DMS53 (cell line): ENCODE measurements around the gene NUPR1.
A peak's percentile ranks its signal among the peaks of the same experiment; 100 is the strongest.
"Not testable (repeated sequence)": the region's sequence is repeated elsewhere in the genome, so short reads cannot be mapped to it uniquely, and the experiment has no call there.

Experiments
- DNase-seq: peaks from one replicate; lab custom pipeline; 2025; lab: John Stamatoyannopoulos, UW

The NUPR1 gene

GRCh38 chr16:28554634-28555423 is 16.1 kb upstream of the NUPR1 start:
- peak; percentile 29 for DNase-seq

- DNase-seq, result peak; percentile 92
Observed at GRCh38 chr16:28553776-28554633, 15.2 kb upstream of the NUPR1 start, which contains the start of gene SGF29. TSS of gene SGF29 (plus strand) at chr16:28553920. CDS start at chr16:28581070, 27,150 bp downstream.

- DNase-seq, result peak; percentile 65
Observed at GRCh38 chr16:28549301-28549899, 10.6 kb upstream of the NUPR1 start.

GRCh38 chr16:28548306-28548802 is 9.6 kb upstream of the NUPR1 start:
- no peak for DNase-seq

DNA sequence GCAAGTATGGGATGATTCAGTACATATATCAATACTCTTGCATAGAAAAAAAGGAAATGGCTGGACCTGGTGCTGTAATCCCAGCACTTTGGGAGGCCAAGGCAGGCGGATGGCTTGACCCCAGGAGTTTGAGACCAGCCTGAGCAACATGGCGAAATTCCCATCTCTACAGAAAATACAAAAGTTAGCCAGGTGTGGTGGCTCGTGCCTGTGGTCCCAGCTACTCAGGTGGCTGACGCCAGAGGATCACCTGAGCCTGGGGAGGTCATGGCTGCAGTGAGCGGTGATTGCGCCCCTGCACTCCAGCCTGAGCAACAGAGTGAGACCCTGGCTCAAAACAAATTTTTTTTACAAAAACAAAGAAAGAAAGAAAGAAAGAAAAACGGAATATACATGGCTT is 7.9 kb upstream of the NUPR1 start:
- no peak for DNase-seq

- DNase-seq, result not testable (repeated sequence)
Observed at GRCh38 chr16:28545964-28546363, 7.2 kb upstream of the NUPR1 start.

DNA sequence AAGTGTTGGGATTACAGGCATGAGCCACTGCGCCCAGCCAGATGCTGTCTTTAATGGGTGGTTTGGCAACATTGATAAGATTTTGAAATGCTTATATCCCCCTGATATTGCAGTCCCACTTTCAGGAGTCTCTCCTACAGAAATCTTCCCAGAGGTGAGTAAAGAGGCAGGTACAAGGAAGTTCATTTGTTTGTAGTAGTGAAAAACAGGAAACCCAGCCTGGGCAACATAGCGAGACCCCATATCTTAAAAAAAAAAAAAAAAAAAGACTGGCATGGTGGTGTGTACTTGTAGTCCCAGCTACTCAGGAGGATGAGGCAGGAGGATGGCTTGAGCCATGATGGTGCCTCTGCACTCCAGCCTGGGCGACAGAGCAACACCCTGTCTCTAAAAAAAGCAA is 6.2 kb upstream of the NUPR1 start:
- DNase-seq, result no peak

- peak; percentile 73 for DNase-seq
Observed at GRCh38 chr16:28543072-28543471, 4.3 kb upstream of the NUPR1 start.

- peak; percentile 13 for DNase-seq
Observed at GRCh38 chr16:28542646-28543045, 3.9 kb upstream of the NUPR1 start.

DNA sequence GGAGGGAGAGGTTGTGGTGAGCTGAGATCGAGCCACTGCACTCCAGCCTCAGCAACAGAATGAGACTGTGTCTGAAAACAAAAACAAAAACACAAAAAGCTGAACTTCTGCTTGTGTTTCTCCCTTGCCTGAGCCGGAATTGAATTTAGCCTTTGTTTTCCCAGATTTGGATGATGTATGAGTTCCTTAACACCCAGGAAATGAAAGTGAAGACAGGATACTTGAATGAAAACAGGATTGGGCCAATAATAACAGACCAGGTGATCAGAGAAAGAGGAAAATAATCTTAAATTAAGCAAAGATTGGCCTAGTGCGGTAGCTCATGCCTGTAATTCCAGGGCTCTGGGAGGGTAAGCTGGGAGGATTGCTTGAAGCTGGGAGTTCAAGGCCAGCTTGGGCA is 1.6 kb upstream of the NUPR1 start:
- no peak for DNase-seq

GRCh38 chr16:28537964-28538732 is 626 bp downstream of the NUPR1 start:
- no peak for DNase-seq

- DNase-seq, result no peak
Observed at GRCh38 chr16:28537076-28537475, 1.7 kb downstream of the NUPR1 start.

GRCh38 chr16:28534542-28535373 is 4.0 kb downstream of the NUPR1 start:
- DNase-seq, result no peak

- DNase-seq, result peak; percentile 26
Observed at GRCh38 chr16:28532940-28533647, 5.7 kb downstream of the NUPR1 start.

GRCh38 chr16:28531777-28532744 is 6.7 kb downstream of the NUPR1 start:
- no peak for DNase-seq

DNA sequence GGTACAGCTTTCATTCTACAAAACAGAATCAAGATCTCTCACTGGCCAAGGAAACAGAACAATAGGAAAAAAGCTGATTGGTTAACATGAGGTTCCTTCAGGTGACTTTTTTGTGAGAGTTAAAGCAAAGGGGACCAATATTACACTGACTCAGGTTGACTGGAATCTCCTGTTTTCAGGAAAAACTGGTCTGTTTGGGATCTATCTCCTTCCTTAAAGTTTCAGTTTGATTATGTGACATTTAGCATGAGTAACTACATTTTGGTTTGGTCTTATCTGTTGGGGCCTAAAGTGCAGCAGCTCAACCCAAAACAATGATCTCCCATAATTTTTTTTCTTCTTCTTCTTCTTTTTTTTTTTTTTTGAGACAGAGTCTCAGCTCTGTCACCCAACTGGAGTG is 9.7 kb downstream of the NUPR1 start:
- no peak for DNase-seq

- no peak for DNase-seq
Observed at GRCh38 chr16:28528463-28528867, 10.3 kb downstream of the NUPR1 start.

DNA sequence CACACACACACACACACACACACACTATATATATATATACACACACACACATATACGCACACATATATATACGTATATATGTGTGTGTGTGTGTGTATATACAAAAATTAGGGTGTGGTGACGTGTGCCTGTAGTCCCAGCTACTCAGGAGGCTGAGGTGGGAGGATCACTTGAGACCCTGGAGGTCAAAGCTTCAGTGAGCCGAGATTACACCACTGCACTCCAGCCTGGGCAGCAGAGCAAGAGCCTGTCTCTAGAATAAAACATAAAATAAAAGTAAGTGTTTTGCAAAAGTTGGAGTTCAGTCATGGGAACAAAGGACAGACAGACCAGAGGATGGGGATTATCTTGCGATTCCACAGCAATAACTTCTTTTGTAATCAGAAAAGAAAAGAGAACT is 10.8 kb downstream of the NUPR1 start:
- DNase-seq, result no peak
